Measurements from ENCODE around the gene BICC1. TPM values are rescaled to one million over a fixed set of nuclear protein-coding genes. Genes with fewer than 3 reads are reported as not detected.
A peak's percentile ranks its signal among the peaks of the same experiment; 100 is the strongest.

The BICC1 gene
- total RNA-seq, 1 donor = 210 TPM

DNA sequence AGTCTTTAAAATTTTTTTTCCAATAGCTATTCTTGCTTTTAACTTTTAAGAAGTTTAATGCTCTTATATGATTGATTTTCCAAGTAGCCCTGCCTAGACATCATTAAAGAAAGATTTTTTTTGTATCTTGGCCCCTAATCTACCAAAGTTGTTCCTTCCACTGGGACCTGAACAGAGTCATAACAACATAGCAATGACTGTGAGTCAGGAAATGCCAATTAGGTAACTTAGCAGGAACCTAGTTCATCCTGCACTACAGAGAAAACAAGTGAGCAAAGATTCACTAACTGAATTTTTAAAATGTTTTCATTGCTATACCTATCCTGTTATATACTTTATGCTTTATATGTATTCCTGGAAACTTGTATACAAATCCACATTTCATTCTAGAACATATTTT lies 284.7 kb downstream of the BICC1 start:
- H3K79me2 ChIP-seq (ENCODE audit: insufficient read depth, low read length) = no peaks in the 10 kb centered on the region
- H3K4me1 ChIP-seq (ENCODE audit: insufficient read depth, low read length) = peaks cover 19% of the 10 kb centered on the region
- no peak overlapping the region for H2AFZ ChIP-seq (ENCODE audit: low read length)
- no peaks in the 10 kb centered on the region for H4K20me1 ChIP-seq (ENCODE audit: insufficient read depth, low read length)
- H3K27ac ChIP-seq (ENCODE audit: low read depth, low read length) = peak overlapping the region; percentile 63
- no peaks in the 10 kb centered on the region for H3K27me3 ChIP-seq (ENCODE audit: insufficient read depth, low read length)
- peaks cover 64% of the 10 kb centered on the region for H3K36me3 ChIP-seq (ENCODE audit: insufficient read depth, low read length)
- H3K4me3 ChIP-seq (ENCODE audit: insufficient read depth, low read length) = no peak overlapping the region
- no peaks in the 10 kb centered on the region for H3K9me3 ChIP-seq (ENCODE audit: low read depth, low read length)
- no peak for DNase-seq (ENCODE audit: insufficient read length, low spot score, missing footprints)
- TF ChIP-seq, protein P1, sequence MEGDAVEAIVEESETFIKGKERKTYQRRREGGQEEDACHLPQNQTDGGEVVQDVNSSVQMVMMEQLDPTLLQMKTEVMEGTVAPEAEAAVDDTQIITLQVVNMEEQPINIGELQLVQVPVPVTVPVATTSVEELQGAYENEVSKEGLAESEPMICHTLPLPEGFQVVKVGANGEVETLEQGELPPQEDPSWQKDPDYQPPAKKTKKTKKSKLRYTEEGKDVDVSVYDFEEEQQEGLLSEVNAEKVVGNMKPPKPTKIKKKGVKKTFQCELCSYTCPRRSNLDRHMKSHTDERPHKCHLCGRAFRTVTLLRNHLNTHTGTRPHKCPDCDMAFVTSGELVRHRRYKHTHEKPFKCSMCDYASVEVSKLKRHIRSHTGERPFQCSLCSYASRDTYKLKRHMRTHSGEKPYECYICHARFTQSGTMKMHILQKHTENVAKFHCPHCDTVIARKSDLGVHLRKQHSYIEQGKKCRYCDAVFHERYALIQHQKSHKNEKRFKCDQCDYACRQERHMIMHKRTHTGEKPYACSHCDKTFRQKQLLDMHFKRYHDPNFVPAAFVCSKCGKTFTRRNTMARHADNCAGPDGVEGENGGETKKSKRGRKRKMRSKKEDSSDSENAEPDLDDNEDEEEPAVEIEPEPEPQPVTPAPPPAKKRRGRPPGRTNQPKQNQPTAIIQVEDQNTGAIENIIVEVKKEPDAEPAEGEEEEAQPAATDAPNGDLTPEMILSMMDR (IDR thresholded peaks at IDR 0.05; ENCODE audit: extremely low read depth, low read depth, low read length) = no peak
- H3K4me2 ChIP-seq (ENCODE audit: insufficient read depth, low read length) = no peak overlapping the region

DNA sequence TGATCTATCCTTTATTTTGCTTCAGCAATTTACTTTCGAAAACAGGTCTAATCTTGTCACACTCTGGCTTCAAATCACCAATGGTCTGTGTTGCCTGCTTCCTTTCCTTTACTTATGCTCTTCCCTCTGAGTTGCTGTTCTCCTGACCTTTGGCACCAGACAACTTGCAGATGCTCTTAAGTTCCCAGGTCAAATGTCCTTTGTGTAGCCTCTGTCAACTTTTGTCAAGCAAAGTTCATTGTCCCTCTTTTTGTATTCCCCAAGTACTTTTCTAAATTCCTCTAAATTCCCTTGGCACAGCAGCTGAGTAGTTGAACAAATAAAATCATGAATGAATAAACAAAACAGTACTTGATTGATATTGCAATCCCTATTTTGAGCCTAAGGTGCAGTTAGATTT lies 289.4 kb downstream of the BICC1 start:
- Histone ChIP-seq H2AFZ (ENCODE audit: low read length) (no peak overlapping the region), H3K79me2 (ENCODE audit: insufficient read depth, low read length) (no peaks in the 10 kb centered on the region), H3K27me3 (ENCODE audit: insufficient read depth, low read length) (no peaks in the 10 kb centered on the region), H3K4me1 (ENCODE audit: insufficient read depth, low read length) (peaks cover 10% of the 10 kb centered on the region), H3K4me3 (ENCODE audit: insufficient read depth, low read length) (no peak overlapping the region), H3K9me3 (ENCODE audit: low read depth, low read length) (no peaks in the 10 kb centered on the region), H3K4me2 (ENCODE audit: insufficient read depth, low read length) (no peak overlapping the region), H4K20me1 (ENCODE audit: insufficient read depth, low read length) (no peaks in the 10 kb centered on the region), H3K27ac (ENCODE audit: low read depth, low read length) (no peak overlapping the region), H3K36me3 (ENCODE audit: insufficient read depth, low read length) (peaks cover 62% of the 10 kb centered on the region)
- DNase-seq (ENCODE audit: insufficient read length, low spot score, missing footprints) = no peak
- TF ChIP-seq, protein P1 (IDR thresholded peaks at IDR 0.05; ENCODE audit: extremely low read depth, low read depth, low read length) = no peak

DNA sequence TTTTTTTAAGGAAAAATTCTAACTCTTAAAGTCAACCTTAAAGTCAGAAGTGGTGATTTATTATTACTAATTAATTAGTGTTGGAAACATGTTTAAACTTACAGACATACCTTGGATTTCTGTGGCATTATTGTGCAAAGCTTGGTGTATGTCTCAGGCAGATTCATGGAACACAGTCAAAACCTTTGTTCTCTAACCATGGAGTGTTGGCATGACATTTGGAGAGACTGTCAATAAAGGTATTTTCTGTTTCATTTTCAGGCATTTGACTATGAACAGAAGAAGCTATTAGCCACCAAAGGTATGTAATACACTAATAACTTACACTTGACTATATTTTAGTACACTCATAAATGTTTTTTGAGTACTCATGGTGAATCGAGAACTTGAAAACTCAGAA lies 293.7 kb downstream of the BICC1 start:
- Histone ChIP-seq H4K20me1 (ENCODE audit: insufficient read depth, low read length) (peaks cover 4% of the 10 kb centered on the region), H3K9me3 (ENCODE audit: low read depth, low read length) (no peaks in the 10 kb centered on the region), H3K79me2 (ENCODE audit: insufficient read depth, low read length) (no peaks in the 10 kb centered on the region), H3K36me3 (ENCODE audit: insufficient read depth, low read length) (peaks cover 70% of the 10 kb centered on the region), H2AFZ (ENCODE audit: low read length) (no peak overlapping the region), H3K4me3 (ENCODE audit: insufficient read depth, low read length) (no peak overlapping the region), H3K27ac (ENCODE audit: low read depth, low read length) (no peak overlapping the region), H3K4me2 (ENCODE audit: insufficient read depth, low read length) (no peak overlapping the region), H3K27me3 (ENCODE audit: insufficient read depth, low read length) (no peaks in the 10 kb centered on the region), H3K4me1 (ENCODE audit: insufficient read depth, low read length) (peaks cover 8% of the 10 kb centered on the region)
- DNase-seq (ENCODE audit: insufficient read length, low spot score, missing footprints) = no peak
- TF ChIP-seq, protein P1 (IDR thresholded peaks at IDR 0.05; ENCODE audit: extremely low read depth, low read depth, low read length) = no peak

DNA sequence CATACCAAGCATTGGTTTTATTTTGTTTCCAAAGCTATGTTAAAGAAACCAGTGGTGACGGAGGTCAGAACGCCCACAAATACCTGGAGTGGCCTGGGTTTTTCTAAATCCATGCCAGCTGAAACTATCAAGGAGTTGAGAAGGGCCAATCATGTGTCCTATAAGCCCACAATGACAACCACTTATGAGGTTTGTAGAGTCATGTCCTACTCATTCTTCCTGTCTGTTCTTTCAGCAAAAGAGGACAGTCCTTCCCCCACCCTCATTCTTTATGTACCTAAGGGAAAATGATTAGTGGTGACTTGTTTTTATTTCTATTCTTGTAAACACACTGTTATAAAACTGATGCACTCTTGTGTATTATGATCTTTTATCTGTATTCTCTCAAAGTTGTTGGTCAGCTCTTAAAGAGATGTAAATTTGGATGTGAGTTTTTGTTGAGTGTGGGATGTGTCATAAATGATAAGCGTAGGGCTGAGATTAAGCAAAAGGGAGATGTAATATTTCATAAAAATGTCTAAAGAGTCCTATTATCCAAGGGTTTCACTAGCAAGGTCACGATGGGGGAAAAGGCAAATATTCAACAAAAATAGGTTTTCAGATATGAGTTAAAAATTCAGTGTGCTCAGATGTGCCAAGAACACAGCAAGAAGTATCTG lies 294.4 kb downstream of the BICC1 start:
- Histone ChIP-seq H3K4me1 (ENCODE audit: insufficient read depth, low read length) (peaks cover 8% of the 10 kb centered on the region), H3K27ac (ENCODE audit: low read depth, low read length) (no peak overlapping the region), H2AFZ (ENCODE audit: low read length) (no peak overlapping the region), H3K4me3 (ENCODE audit: insufficient read depth, low read length) (no peak overlapping the region), H3K4me2 (ENCODE audit: insufficient read depth, low read length) (no peak overlapping the region), H3K27me3 (ENCODE audit: insufficient read depth, low read length) (no peaks in the 10 kb centered on the region), H3K79me2 (ENCODE audit: insufficient read depth, low read length) (no peaks in the 10 kb centered on the region), H3K36me3 (ENCODE audit: insufficient read depth, low read length) (peaks cover 70% of the 10 kb centered on the region), H4K20me1 (ENCODE audit: insufficient read depth, low read length) (peaks cover 4% of the 10 kb centered on the region), H3K9me3 (ENCODE audit: low read depth, low read length) (no peaks in the 10 kb centered on the region)
- DNase-seq (ENCODE audit: insufficient read length, low spot score, missing footprints) = no peak
- TF ChIP-seq, protein P1 (IDR thresholded peaks at IDR 0.05; ENCODE audit: extremely low read depth, low read depth, low read length) = no peak

Data from osteoblast (primary cell).